GM12878 (cell line): ENCODE results near the gene CXXC5. TPM values are rescaled to one million over a fixed set of nuclear protein-coding genes. Genes with fewer than 3 reads are reported as not detected.

Experiments
- BACH1 ChIP-seq: fragments of 450-650 bp; IDR thresholded peaks from 2 replicates; pipeline ENCODE4 v1.6.1; 2017; ENCODE audit warnings: mild to moderate bottlenecking, borderline replicate concordance
- CBX3 ChIP-seq: fragments of 200-600 bp; sonication (generic); IDR thresholded peaks from 2 replicates; pipeline ENCODE4 v1.6.1; 2016; ENCODE audit warnings: low read depth, borderline replicate concordance
- CHD1 ChIP-seq: IDR thresholded peaks from 2 replicates; pipeline ENCODE4 v1.6.1; 2012; ENCODE audit warnings: low read depth, low read length, improper control_type of control experiment
- MTA2 ChIP-seq: fragments of 450-650 bp; IDR thresholded peaks from 2 replicates; pipeline ENCODE4 v1.6.1; 2016; ENCODE audit warnings: low read depth, mild to moderate bottlenecking, moderate library complexity
- NBN ChIP-seq: fragments of 450-650 bp; IDR thresholded peaks from 2 replicates; pipeline ENCODE4 v1.6.1; 2016
- NR2F1 ChIP-seq: fragments of 450-650 bp; conservative IDR thresholded peaks from 2 replicates; pipeline ENCODE4 v1.6.1; 2017; ENCODE audit warnings: mild to moderate bottlenecking
- SMC3 ChIP-seq: IDR thresholded peaks from 2 replicates; pipeline ENCODE4 v1.6.1; 2011; ENCODE audit warnings: low read length, improper control_type of control experiment, borderline replicate concordance
- polyA plus RNA-seq, 11 experiments: library from polyadenylated mRNA; depleted of rRNA in 4 of 11; unstranded in 6 of 11; stranded (reverse) in 5 of 11; fragments of >200 nt; fragmentation: Nextera tagmentation in 4 of 11; fragmentation: Illumina TruSeq in 1 of 11; extraction: Ambion mirVana in 4 of 11; extraction: Trizol in 1 of 11; gene quantifications; 1 replicate in 1 of 11; 2 replicates in 10 of 11; pipeline versions ENCODE4 v1.2.1 to v1.2.3, GENCODE V29; 2011 to 2016; ENCODE audit warnings: inconsistent platforms in 2 of 11, missing spikeins in 2 of 11, low read depth in 1 of 11
- total RNA-seq, 4 experiments: library from RNA; depleted of rRNA in 3 of 4; stranded (reverse); fragments of >200 nt in 3 of 4; fragmentation: Illumina TruSeq in 1 of 4; extraction: Trizol in 1 of 4; gene quantifications; 2 replicates each; pipeline versions ENCODE4 v1.2.1 to v1.2.3, GENCODE V29; 2013 to 2021
- TF ChIP-seq, protein P1 (sequence below): fragments of 450-650 bp; IDR thresholded peaks from 2 replicates; pipeline ENCODE4 v1.6.1; 2016; ENCODE audit warnings: mild to moderate bottlenecking
- TF ChIP-seq, protein P2 (sequence below): fragments of 450-650 bp; IDR thresholded peaks from 2 replicates; pipeline ENCODE4 v1.6.1; 2016; ENCODE audit warnings: mild to moderate bottlenecking, moderate library complexity, borderline replicate concordance
- TF ChIP-seq, protein P3 (sequence below): fragments of 450-650 bp; conservative IDR thresholded peaks from 2 replicates; pipeline ENCODE4 v1.6.1; 2017; ENCODE audit warnings: mild to moderate bottlenecking, moderate library complexity
- TF ChIP-seq, protein P4 (sequence below): fragments of 150-350 bp; IDR thresholded peaks from 2 replicates; pipeline ENCODE4 v1.6.1; 2014; ENCODE audit warnings: mild to moderate bottlenecking, low read depth, low read length
- TF ChIP-seq, protein P5 (sequence below): fragments of 450-650 bp; formaldehyde crosslinking; IDR thresholded peaks from 2 replicates; pipeline ENCODE4 v1.4.0; 2020; ENCODE audit warnings: mild to moderate bottlenecking, moderate library complexity

Gene CXXC5
- total and polyA plus RNA-seq, 10 of the 15 experiments (the other 5 are each of a cell fraction or from before 2014, with no cell fraction given) = 1.8 to 90.8 (median 40.7) TPM

DNA sequence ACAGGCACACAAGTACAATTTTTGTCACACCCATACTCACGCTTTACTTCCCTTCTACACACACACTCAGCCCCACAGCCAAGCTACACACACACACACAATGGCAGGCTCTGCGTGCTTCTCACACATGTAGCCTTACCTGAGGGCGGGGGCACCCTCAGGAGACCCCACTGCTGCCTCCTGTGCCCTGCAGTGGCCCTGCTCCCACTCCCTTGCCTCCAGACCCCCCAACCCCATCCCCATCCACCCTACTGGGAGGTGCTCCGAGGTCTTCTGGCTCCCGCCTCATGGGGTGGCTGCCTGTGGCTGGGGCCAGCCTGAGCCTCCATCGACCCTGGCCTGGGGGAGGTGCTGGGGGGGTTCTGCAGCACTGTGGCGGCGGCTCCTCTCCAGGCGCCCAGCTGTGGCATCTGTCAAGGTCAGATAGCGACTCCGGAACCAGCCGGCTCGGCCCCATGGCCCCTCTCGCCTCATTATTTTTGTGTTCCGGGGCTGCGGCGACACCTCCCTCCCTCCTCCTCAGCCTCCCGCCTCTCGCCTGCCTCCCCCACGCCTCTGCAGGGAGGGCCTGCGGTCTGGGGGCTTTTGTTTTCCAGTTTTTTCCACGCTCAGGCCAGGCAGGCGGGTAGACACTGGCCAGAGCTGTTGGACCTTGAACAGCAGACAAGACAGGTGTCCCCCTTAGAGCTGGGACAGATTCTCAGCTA lies 21.7 kb downstream of the CXXC5 start (continued):
- TF ChIP-seq, protein P1, sequence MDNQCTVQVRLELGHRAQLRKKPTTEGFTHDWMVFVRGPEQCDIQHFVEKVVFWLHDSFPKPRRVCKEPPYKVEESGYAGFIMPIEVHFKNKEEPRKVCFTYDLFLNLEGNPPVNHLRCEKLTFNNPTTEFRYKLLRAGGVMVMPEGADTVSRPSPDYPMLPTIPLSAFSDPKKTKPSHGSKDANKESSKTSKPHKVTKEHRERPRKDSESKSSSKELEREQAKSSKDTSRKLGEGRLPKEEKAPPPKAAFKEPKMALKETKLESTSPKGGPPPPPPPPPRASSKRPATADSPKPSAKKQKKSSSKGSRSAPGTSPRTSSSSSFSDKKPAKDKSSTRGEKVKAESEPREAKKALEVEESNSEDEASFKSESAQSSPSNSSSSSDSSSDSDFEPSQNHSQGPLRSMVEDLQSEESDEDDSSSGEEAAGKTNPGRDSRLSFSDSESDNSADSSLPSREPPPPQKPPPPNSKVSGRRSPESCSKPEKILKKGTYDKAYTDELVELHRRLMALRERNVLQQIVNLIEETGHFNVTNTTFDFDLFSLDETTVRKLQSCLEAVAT = 0 out of 2 replicates have a peak, but pooled peaks have one; percentile 5
- TF ChIP-seq, protein P2, sequence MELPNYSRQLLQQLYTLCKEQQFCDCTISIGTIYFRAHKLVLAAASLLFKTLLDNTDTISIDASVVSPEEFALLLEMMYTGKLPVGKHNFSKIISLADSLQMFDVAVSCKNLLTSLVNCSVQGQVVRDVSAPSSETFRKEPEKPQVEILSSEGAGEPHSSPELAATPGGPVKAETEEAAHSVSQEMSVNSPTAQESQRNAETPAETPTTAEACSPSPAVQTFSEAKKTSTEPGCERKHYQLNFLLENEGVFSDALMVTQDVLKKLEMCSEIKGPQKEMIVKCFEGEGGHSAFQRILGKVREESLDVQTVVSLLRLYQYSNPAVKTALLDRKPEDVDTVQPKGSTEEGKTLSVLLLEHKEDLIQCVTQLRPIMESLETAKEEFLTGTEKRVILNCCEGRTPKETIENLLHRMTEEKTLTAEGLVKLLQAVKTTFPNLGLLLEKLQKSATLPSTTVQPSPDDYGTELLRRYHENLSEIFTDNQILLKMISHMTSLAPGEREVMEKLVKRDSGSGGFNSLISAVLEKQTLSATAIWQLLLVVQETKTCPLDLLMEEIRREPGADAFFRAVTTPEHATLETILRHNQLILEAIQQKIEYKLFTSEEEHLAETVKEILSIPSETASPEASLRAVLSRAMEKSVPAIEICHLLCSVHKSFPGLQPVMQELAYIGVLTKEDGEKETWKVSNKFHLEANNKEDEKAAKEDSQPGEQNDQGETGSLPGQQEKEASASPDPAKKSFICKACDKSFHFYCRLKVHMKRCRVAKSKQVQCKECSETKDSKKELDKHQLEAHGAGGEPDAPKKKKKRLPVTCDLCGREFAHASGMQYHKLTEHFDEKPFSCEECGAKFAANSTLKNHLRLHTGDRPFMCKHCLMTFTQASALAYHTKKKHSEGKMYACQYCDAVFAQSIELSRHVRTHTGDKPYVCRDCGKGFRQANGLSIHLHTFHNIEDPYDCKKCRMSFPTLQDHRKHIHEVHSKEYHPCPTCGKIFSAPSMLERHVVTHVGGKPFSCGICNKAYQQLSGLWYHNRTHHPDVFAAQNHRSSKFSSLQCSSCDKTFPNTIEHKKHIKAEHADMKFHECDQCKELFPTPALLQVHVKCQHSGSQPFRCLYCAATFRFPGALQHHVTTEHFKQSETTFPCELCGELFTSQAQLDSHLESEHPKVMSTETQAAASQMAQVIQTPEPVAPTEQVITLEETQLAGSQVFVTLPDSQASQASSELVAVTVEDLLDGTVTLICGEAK = no peak
- 0 out of 2 replicates have a peak, but pooled peaks have one; percentile 8 for TF ChIP-seq BACH1
- no peak for TF ChIP-seq CHD1
- TF ChIP-seq SMC3 = no peak
- peak; percentile 54 for TF ChIP-seq NR2F1
- TF ChIP-seq, protein P3, sequence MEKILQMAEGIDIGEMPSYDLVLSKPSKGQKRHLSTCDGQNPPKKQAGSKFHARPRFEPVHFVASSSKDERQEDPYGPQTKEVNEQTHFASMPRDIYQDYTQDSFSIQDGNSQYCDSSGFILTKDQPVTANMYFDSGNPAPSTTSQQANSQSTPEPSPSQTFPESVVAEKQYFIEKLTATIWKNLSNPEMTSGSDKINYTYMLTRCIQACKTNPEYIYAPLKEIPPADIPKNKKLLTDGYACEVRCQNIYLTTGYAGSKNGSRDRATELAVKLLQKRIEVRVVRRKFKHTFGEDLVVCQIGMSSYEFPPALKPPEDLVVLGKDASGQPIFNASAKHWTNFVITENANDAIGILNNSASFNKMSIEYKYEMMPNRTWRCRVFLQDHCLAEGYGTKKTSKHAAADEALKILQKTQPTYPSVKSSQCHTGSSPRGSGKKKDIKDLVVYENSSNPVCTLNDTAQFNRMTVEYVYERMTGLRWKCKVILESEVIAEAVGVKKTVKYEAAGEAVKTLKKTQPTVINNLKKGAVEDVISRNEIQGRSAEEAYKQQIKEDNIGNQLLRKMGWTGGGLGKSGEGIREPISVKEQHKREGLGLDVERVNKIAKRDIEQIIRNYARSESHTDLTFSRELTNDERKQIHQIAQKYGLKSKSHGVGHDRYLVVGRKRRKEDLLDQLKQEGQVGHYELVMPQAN = 0 out of 2 replicates have a peak, but pooled peaks have one; percentile 11
- TF ChIP-seq, protein P4, sequence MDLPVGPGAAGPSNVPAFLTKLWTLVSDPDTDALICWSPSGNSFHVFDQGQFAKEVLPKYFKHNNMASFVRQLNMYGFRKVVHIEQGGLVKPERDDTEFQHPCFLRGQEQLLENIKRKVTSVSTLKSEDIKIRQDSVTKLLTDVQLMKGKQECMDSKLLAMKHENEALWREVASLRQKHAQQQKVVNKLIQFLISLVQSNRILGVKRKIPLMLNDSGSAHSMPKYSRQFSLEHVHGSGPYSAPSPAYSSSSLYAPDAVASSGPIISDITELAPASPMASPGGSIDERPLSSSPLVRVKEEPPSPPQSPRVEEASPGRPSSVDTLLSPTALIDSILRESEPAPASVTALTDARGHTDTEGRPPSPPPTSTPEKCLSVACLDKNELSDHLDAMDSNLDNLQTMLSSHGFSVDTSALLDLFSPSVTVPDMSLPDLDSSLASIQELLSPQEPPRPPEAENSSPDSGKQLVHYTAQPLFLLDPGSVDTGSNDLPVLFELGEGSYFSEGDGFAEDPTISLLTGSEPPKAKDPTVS = no peak
- TF ChIP-seq MTA2 = peak; percentile 39
- TF ChIP-seq NBN = peak; percentile 63; the same call in 1 of the 2 replicates
- TF ChIP-seq CBX3 = no peak
- TF ChIP-seq, protein P5, sequence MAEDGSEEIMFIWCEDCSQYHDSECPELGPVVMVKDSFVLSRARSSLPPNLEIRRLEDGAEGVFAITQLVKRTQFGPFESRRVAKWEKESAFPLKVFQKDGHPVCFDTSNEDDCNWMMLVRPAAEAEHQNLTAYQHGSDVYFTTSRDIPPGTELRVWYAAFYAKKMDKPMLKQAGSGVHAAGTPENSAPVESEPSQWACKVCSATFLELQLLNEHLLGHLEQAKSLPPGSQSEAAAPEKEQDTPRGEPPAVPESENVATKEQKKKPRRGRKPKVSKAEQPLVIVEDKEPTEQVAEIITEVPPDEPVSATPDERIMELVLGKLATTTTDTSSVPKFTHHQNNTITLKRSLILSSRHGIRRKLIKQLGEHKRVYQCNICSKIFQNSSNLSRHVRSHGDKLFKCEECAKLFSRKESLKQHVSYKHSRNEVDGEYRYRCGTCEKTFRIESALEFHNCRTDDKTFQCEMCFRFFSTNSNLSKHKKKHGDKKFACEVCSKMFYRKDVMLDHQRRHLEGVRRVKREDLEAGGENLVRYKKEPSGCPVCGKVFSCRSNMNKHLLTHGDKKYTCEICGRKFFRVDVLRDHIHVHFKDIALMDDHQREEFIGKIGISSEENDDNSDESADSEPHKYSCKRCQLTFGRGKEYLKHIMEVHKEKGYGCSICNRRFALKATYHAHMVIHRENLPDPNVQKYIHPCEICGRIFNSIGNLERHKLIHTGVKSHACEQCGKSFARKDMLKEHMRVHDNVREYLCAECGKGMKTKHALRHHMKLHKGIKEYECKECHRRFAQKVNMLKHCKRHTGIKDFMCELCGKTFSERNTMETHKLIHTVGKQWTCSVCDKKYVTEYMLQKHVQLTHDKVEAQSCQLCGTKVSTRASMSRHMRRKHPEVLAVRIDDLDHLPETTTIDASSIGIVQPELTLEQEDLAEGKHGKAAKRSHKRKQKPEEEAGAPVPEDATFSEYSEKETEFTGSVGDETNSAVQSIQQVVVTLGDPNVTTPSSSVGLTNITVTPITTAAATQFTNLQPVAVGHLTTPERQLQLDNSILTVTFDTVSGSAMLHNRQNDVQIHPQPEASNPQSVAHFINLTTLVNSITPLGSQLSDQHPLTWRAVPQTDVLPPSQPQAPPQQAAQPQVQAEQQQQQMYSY (CRISPR knock-in tag) = no peak
